Activated naive CD4-positive, alpha-beta T cell treated with anti-CD3 and anti-CD28 coated beads, Interleukin-2, amount 50 U/mL, for 72 hours (primary cell): ENCODE data around the gene METAP1. TPM values are rescaled to one million over a fixed set of nuclear protein-coding genes. Genes with fewer than 3 reads are reported as not detected.
"Not testable (repeated sequence)": the region's sequence is repeated elsewhere in the genome, so short reads cannot be mapped to it uniquely, and the experiment has no call there.

Experiments
- ATAC-seq, 2 donors: fragments of 150-1000 bp; cut with Tn5 transposase; 2 replicates each; pipeline ENCODE4 v1.10.0; 2021; ENCODE audit warnings: mild to moderate bottlenecking in 2 of 2, moderate library complexity in 2 of 2
- DNase-seq, 2 donors: peaks; one replicate each; pipeline ENCODE4 v3.0.0; 2021 to 2022; ENCODE audit warnings: low spot score in 2 of 2
- H3K27ac Mint-ChIP-seq, 2 donors: one replicate each; pipeline ENCODE4 v1.8.0; 2022; ENCODE audit warnings: mild to moderate bottlenecking in 2 of 2, mixed read lengths in 2 of 2
- H3K36me3 Mint-ChIP-seq, 2 donors: one replicate each; pipeline ENCODE4 v1.8.0; 2022; ENCODE audit warnings: mixed read lengths in 2 of 2
- H3K9me3 Mint-ChIP-seq, 2 donors: one replicate each; pipeline ENCODE4 v1.8.0; 2022; ENCODE audit warnings: mixed read lengths in 2 of 2
- total RNA-seq, 2 donors: library from RNA; stranded (reverse); gene quantifications; one replicate each; pipeline ENCODE4 v1.2.3, GENCODE V29; 2022

METAP1 gene
- total RNA-seq, 2 donors from 2014 or later = 71.6 to 80.1 TPM

DNA sequence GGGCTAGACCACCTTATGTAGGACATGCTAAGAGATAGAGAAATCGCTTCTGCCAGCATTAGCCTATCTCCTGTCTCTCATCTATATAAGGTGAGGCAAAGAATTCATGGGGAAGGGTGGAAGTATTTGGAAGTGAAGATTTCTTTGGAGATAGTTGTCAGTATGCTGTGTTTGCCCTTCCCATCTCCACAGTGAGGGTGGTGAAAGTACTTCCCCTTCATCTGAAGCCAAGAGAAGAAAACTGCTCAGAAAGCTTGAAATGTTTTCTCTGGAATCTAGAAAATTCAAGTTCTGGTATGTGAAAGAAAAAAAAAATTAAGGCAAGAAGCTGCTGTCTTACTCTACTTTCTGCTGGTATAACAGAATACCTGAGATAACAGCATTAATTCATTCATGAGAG, 105.4 kb downstream of the METAP1 start:
- ATAC-seq (no peak), DNase-seq (no peak)
- Mint-ChIP-seq H3K36me3 (no peaks in the 10 kb centered on the region), H3K27ac (no peak overlapping the region), H3K9me3 (no peaks in the 10 kb centered on the region)

- no peak for DNase-seq
- no peak for ATAC-seq
- Mint-ChIP-seq H3K36me3 (no peaks in the 10 kb centered on the region), H3K9me3 (no peaks in the 10 kb centered on the region), H3K27ac (no peak overlapping the region)
Measured at GRCh38 chr4:99102634-99103033, 107.1 kb downstream of the METAP1 start.

DNA sequence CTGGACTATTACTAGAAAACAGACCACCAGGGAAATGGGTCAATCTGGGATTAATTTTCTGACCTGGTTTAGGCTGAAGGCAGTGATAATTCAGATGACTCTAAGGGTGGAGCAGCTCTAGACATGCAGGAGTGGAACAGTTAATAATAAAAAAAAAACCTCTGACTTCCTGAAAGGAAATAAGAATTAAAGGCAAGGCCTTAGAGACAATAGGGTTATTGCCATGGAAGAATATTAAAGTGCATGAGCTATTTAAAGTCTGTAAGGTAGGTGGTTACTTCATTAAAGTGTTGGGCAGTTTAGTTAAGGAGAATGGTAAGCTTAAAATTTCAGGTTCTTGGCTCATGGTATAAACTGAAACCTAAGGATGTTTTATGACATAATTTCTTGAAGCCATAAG, 107.6 kb downstream of the METAP1 start:
- no peaks in the 10 kb centered on the region for H3K9me3 Mint-ChIP-seq
- H3K27ac Mint-ChIP-seq = no peak overlapping the region
- DNase-seq = no peak
- H3K36me3 Mint-ChIP-seq = no peaks in the 10 kb centered on the region
- ATAC-seq = no peak

GRCh38 chr4:99104153-99104552, 108.6 kb downstream of the METAP1 start:
- ATAC-seq (no peak), DNase-seq (no peak)
- Mint-ChIP-seq H3K9me3 (no peaks in the 10 kb centered on the region), H3K36me3 (no peaks in the 10 kb centered on the region), H3K27ac (no peak overlapping the region)

DNA sequence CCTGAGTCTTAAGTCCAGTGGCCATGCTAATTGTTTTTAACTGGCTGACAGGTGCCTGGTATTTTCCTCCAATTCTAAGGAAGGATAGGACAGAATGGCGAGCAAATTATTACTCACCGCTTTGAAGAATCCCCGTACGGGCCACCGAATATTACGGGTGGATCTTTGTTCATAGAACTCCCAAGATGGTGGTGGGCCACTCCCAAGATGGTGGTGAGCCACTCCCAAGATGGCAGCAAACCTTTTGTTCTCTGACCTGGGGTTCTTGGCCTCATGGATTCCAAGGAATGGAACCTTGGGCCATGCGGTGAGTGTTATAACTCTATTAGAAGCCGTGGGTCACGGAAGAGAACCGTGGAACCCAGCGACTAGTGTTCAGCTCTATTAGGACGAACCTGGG, 113.8 kb downstream of the METAP1 start:
- H3K27ac Mint-ChIP-seq, DNase-seq, ATAC-seq, H3K36me3 Mint-ChIP-seq, H3K9me3 Mint-ChIP-seq: not testable (repeated sequence)

Other genes with a start within 250 kb of the METAP1 start
- 100 to 1,000 TPM in 1 of 2 donors, 10 to 100 TPM in 1; 91.8 to 131 TPM for gene EIF4E, start 66.6 kb upstream of the METAP1 start, total RNA-seq
- gene ADH5, start 93.1 kb downstream of the METAP1 start, total RNA-seq = 100 to 1,000 TPM in 1 of 2 donors, 10 to 100 TPM in 1; 67.3 to 122 TPM
- gene ADH4, start 148.6 kb downstream of the METAP1 start, total RNA-seq = not detected
- gene ADH6, start 223.5 kb downstream of the METAP1 start, total RNA-seq = not detected